Stimulated activated CD8-positive, alpha-beta memory T cell treated with anti-CD3 and anti-CD28 coated beads, Interleukin-7, amount 100 ng/mL, for 1 hour (primary cell): Measurements from ENCODE around the gene SPOCD1.

Source experiments
- DNase-seq, 2 donors: peaks; one replicate each; pipeline ENCODE4 v3.0.0-alpha.2; 2020; ENCODE audit warnings: low read depth in 2 of 2

SPOCD1 gene

DNA sequence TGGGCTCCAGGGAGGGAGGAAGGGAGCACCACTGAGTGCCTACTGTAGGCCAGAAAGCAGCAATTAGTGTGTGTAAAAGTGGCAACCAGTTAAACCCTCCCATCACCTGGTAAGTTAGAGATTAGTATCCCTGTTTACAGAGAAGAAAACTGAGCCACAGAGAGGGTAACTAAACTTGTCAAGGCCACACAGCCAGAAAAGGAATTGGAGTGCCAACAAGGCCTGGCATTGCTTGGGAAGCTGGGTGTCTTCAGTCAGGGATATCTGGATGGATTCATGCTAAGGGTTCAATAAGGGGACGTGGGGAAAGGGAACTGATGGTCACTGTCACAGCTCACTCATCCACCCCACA is 28.1 kb downstream of the SPOCD1 start:
- DNase-seq: no peak

DNA sequence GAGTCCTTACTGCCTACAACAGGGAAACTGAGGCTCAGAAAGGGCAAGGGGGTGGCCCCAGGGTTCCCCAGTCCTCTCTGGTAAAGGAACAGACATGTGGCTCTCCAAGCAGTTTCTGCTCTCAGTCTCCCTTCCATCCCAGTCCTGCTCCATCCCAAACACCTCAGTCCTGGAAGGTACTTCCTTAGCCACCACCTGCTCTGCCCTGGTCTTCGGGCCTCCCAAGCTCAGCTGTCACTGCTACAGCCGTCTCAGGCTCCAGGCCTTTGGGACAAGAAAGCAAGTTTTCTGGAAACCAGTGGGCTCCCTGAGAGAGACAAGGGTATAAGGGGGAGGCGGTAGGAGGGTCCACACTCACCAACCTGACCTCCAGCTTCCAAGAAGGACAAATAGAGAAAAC is 28.6 kb downstream of the SPOCD1 start:
- DNase-seq: no peak

DNA sequence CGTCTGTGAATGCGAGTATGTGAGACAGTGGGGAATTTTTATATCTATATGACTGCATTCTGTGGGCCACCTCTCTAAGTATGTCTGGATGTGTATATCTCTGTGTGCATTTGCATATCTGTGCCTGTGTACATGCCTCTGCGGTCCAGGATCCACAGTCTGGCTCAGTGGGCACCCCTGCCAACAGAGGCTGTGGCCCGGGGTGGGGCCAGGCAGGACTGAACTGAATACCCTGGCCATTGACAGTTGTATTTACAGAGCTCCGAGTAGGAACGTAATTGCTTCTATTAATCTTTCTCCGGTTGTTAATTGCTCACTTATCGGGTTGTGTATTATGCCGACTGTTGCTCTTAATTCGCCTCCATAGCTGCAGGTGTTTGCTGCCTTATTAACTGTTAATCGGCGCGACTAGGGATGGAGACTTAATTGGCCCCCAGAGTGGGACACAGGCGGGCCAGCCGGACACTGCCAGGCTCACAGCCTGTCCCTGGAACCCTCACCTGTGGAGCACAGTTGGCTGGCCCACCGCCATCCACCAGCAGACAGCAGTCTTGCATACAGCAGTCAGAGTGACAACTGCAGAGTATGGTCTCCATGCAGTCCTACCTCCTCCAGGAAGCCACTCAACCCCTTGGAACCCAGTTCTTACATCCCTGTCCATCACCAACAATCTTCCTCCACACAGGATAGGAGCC is 29.3 kb downstream of the SPOCD1 start:
- DNase-seq: no peak

DNA sequence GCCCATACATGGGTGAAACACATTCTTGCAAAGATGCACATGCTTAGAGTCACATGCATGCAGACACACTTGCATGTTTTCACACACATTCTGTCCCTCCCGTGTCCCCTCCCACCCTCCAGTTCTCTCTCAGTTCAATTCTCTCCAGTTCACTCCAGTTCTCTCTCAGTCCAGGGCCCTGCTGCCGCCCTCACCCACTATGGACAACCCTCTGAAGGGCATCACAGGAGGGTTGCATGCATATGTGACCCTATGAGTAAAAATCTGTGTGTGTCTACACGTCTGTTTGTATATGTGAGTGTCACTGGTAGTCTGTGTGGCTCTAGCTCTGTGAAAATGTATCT is 29.9 kb downstream of the SPOCD1 start:
- DNase-seq: no peak

DNA sequence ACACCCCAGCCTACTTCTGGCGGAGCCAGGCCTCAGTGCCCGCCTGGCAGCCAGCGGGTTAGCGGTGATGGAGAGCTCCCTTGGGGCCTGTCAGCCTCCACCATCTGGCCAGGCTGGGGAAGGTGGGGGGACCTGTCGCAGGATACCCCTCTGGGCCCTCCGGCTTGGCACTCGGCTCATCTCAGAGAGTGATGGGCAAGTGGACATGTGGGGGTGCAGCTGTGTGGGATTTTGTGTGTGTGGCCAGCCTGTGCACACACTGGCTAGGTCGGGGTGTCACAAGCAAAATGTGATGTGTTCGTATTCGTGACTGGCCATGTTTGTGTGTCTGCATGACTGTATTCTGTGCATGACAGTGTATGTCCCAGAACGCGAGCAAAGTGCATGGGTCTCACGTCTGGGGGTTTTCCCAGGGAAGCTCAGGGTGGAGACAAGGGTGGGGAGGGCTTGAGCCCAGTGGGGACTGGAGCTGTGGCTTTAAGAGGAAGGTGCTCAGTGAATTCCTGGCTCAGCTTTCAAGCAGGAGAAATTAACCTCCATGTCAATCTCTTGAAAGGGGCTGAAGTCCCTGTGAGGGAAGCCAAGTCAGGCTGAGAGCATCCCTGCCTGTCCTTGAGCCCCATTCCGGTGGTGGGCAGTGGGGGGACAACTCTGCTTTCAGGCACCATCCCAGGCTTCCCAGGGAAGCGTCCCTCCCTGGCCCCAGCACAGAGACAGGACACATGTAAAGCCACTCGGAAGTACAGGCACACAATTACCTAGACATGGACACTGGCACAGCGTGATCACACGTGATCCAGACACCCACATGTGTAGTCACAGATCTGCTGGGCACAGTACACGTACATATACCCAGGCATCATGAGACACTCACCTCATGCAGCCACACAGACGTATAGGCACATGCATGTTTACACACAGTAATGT is 30.5 kb downstream of the SPOCD1 start:
- no peak for DNase-seq

DNA sequence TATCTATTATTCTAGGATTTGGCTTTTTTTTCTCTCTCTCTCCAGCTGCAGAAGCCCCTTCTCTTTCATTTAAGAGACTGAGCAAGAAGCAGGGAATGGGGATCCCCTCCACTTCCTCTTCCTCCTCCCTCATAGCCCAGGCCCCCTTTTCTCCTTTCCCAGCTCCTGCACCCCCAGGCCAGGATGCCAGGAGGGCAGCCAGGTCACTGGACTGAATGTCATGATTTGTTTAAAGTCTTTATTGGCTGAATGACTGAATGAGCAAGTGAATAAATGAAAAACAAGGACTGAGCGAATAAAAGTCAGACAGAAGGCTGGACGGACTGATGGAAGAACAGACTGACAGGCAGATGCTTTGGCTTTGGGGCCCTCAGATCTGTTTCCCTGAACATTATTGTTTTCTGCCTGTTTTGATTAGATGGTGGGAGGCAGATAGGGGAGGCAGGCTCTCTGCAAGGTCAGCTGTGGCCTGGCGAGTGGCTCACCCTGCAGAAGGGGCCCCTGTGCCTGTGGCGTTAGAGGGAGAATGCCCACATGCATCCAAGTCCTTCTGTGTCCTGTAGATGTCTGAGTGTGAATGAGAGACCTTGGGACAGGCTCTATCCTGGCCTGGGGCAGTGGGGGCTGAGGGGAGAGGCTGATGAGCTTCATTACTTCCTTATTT is 31.3 kb downstream of the SPOCD1 start:
- DNase-seq: no peak

DNA sequence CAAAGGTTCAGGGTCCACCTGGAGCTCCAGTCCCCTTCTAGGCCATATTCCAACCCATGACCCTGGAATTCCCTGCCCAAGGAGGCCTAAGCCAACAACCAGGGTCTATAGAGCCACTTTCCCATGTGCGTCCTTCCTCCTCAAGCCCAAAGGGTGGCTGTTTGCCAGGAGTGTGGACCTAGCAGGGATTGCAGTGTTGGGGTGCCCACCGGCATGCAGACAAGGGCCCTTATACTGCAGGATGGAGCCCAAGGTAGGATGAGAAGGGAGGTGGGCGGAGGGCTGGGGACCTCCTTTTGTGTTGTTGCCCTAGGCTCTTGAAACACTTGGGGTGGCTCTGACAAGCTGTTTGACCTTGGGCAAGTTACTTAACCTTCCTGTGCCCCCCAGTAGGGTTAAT is 32.0 kb downstream of the SPOCD1 start:
- DNase-seq: no peak

DNA sequence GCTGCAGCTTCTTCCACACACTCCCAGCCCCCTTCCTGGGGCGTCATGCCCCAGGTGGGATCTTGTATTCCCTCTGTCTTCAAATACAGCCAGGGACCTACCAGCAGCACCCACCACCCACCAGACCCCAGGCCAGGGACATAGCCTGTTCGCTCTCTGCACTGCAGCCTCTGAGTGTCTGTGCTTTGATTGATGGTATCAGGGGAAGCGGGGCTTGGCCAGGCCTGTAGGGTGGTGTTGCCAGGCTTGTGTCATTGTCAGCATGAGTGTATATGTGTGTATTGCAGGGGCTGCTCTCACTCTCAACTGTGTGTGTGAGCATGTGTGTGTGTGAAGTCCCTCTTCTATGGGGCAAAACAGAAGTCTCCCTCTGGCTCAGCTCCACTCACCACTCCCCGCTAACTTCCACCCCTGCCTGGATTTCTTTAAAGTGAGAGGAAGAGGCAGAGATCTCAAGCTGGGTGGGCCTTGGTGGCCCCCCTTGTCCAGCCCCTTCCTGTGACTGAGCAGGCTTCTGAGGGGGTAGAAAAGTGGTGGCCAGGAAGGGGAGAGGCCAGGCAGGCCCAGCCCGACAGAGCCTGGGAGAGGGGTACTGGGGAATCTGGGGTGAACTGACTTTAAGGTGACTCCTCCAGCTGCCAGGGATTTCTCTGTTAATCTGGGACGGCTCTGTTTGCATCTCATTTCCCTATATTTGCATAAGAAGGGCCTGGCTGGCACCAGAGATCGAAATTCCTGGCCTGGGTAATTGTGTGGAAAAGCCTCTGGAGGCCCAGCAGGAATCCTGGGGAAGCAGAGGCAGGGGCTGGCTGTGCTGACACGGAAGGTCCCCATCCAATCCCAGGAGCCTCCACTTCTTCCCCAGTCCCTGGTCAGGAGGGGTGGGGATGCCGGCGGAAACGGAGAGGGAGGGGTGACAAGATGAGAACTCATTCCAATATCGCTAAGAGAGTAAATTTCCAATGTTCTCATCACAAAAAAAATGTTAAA is 33.1 kb downstream of the SPOCD1 start:
- DNase-seq: no peak

DNA sequence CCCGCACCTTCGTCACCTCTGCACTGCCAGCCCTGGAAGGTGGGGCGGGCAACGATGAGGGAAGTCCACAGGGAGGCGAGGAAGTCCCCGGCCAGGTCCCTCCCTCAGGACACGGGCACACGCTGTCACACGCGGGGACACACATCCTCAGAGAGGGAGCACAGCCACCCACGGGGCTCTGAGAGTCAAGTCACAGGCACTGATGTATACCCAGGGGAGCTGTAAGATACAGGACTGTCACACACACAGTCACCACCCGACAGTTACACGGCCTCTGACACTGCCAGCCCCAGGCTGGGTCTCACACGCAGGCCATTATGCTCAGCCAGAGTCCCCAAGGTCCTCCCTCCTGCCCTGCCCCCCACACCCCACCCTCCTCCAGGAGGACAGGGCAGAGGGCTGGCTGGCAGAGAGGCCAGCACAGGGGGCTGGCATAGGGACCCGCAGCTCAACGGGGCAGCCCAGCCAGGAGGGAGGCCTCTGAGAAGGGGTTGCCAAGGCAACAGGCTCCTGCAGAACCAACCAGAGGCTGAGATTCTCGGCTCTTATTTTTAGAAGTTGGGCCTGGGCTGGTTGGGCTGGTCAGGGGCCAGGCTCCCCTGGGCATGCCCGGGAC is 34.0 kb downstream of the SPOCD1 start:
- no peak for DNase-seq

DNA sequence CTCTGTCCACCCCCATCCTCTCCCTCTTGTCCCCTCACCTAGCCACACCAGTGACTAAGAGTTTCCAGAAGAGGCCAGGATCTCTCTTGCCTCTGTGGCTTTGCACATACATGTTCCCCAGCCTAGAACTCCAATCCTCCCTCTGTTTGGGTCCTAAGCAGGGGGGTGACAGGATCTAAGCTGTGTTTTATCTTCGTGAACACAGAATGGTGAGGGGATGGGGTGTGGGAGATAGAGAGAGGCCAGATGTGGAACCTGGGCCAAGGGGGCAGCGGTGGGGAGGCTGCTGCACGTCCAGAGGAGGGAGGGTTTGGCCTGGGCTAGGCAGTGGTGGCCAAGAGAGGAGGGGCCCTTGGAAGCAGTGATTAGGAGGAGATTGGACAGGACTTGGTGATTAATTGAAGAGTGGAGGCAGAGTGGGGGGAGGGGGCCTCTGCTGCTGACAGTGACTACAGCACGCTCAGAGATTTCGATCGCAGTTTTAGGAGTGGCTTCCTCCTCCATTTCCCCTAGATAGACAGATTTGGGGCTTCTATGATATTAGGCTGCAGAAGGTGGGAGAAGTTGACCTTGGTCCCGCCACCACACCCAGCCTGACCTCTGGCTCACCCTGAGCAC is 34.6 kb downstream of the SPOCD1 start:
- no peak for DNase-seq

DNA sequence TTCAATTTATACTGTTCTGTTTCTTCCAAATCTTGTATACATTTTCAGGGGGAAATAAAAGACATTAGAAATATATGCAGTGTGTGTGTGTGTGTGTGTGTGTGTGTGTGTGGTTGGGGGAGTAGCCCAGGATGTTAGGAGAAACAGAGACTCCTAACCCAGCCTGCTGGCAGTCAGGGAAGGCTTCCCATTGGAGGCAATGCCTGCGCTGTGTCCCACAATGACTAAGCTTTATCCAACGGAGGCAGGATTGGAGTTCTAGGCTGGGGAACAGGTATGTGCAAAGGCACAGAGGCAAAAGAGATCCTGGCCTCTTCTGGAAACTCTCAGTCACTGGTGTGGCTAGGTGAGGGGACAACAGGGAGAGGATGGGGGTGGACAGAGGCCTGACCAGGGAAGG is 35.2 kb downstream of the SPOCD1 start:
- DNase-seq: no peak

DNA sequence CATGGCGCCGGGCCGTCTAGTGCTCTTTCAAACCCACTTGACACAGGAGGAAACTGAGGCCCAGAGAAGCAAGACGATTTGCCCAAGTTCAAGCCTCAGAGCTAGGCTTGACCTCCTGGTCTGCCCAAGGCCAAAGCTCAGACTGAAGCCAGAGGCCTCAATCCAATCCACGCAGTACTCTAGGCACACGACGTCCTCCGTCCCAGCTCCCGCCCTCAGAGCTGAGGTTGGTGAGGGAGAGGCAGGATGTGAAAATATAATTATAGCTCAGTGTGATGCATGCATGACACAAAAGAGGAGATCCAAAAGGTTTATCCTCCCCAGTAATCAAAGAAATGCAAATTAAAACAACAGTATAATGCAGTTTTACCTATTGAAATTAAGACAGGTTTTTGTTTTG is 36.1 kb downstream of the SPOCD1 start:
- no peak for DNase-seq

DNA sequence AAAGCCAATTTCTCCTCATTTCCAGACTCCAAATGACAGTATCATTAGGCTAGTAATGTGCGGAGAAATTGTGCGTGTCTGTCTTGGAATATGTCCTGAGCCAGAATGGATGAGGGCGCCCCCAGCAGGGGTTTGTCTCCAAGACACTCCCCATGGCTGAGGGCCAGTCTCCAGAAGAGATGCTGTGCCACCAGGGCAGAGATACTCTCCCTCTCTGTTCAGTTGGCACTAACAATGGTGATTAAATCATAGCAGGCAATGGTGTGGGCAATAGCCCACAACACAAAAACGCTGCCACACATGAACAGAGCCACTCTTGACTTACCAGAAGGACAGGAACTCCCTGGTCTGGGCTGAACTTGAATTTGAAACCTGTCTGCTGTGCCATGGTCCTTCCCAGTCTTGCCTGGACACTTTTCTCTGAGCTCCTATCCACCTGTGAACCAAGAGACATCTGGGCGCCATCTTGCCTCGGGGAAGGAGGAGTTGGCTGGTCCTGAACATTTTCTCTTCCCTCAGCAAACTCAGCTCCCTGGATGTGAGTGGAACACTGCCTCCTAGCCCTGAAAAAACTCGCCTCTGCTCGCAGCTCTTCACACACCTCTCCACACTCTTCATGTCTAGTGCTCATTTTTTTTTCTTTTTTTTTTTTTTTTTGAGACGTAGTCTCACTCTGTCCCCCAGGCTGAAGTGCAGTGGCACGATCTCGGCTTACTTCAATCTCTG is 36.9 kb downstream of the SPOCD1 start:
- no peak for DNase-seq

DNA sequence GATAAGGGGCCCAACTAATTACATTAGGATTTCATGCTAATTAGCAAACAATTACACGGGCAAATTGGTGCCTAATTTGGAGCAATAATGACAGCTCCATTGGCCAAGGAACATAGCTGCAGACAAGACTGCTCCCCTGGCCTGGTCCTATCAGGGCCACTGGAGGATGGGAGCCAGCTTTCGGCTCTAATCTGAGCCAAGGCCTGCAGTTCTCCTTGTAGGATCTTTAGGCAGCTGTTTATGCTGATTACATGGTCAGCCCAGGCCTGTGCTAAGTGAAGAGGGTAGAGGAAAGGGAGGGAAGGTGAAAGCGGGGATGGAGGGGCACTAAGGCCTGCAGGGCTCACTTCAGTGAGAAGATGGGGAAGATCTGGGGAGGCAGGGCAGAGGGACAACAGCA is 39.3 kb downstream of the SPOCD1 start:
- DNase-seq: no peak

DNA sequence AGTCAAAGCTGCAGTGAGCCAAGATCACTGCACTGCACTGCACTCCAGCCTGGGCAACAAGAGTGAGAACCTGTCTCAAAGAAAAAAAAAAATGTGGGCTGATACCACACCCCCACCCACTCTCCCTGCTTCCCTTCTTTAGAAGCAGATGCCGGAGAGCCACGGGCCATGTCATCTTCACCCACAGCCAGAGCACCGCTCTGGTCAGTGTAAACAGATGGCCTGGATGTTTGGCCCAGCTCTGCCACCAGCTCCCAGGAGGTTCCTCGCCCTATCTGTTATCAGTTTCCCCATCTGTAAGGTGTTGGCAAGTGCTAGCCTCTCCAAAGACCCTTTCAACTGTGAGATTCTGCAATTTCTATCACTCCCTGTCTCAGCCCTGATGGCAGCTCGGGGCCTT is 39.8 kb downstream of the SPOCD1 start:
- no peak for DNase-seq

DNA sequence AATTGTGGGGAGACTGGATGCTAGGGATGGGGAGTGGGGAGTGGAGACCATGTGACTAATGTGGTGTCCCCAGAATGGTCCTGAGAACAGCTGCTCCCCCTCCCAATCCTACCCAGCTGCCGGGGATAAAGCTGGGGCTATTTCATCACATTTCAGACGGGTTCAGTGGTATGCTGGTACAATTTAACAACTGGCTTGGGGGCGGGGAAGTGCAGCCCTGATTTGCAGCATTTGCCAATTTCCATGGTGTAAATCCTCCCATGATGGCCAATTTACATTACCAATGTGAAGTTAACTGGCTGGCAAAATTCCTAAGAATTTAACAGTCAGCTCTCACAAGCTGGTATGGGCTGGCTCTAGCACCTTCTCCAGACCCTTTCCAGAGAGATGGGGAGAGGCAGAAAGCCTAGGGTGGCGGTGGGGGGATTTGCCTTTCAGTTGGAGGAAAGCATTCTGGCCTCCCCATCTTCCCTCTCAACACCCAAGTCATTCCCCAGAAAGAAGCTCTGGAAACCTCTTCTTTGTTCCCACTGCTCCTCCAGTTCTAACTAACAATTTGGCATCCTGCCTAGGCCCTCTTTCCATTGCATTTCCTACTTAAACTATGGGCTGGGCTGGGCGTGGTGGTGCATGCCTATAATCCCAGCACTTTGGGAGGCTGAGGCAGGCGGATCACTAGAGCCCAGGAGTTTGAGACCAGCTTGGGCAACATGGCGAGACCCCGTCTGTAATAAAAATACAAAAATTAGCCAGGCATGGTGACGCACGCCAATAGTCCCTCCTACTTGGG is 40.4 kb downstream of the SPOCD1 start:
- no peak for DNase-seq

DNA sequence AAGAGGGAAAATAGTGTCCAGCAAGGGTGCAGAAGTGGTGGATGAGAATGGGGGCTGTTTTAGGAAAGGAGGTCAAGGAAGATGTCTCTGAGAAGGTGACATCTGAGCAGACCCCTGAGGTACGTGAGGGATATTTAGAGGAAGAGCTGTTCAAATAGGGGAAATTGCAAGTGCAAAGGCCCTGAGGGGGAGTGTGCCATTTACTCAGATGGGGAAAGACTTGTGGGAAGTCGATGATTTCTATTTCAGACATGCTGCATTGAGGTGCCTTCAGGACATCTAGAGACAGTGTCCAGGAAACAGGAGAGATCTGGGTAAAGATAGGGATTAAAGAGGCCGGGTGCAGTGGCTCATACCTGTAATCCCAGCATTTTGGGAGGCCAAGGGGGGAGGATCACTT is 41.3 kb downstream of the SPOCD1 start:
- DNase-seq: no peak

DNA sequence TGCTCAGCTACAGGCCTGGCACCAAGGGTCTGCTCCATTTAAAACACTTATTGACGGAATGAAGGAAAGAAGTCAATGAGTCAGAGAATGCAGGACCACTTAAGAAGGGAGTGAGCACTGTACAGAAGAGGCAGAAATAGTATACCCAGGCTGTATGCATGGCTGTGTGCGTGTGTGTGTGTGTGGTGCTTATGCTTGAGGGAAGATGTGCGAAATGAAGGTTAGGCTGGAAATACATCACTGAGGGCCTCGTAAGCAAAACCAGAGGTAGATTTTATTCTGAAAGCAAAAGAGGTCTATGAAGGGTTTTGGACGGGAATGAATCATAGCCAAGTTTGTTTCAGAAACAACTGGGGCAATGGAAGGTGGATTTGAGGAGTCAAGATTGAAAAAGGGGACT is 42.0 kb downstream of the SPOCD1 start:
- no peak for DNase-seq

DNA sequence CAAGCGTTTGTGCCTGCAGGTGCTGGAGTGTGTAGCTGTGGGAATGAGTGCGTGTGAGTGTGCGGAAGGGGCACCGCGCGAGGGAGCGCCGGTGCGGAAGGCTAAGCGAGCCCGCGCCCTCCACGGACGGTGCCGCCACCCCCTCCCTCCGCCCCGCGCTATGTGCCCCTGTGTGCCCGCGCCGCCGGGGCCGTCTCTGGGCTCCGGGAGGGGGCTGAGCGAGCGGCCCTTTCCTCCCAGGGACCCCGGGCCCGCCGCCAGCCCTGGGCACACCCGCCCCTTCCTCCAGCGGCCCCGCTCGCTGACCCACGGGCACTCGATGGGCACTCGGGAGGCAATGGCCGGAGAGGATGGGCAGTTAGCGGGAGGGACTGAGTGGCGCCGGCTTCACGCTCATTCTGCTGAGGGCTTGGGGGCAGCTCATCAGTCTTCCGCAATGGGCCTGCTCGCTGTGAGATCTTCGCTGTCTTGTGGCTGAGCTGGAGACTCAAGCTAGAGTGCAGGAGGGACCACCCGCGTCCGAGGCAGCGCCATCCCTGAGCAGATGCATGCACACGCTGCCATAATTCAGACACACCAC is 43.1 kb downstream of the SPOCD1 start:
- no peak for DNase-seq
